HepG2 (cell line): ENCODE results near the gene ZBTB21. TPM values are rescaled to one million over a fixed set of nuclear protein-coding genes. Genes with fewer than 3 reads are reported as not detected.

ENCODE experiments used
- HNF4A ChIP-seq: sonication (generic); formaldehyde crosslinking; IDR thresholded peaks from 2 replicates; pipeline ENCODE4 v1.4.0; 2020; ENCODE audit warnings: missing genetic modification reagents
- MEIS1 ChIP-seq: sonication (generic); formaldehyde crosslinking; IDR thresholded peaks from 2 replicates; pipeline ENCODE4 v1.9.0; 2021; ENCODE audit warnings: mild to moderate bottlenecking, missing genetic modification reagents, moderate library complexity, borderline replicate concordance
- MEIS2 ChIP-seq: sonication (generic); formaldehyde crosslinking; IDR thresholded peaks from 2 replicates; pipeline ENCODE4 v1.9.0; 2021; ENCODE audit warnings: mild to moderate bottlenecking, missing genetic modification reagents
- NCOA2 ChIP-seq: sonication (generic); formaldehyde crosslinking; IDR thresholded peaks from 2 replicates; pipeline ENCODE4 v1.8.0; 2022; ENCODE audit warnings: inconsistent platforms
- PBX3 ChIP-seq: sonication (generic); formaldehyde crosslinking; IDR thresholded peaks from 2 replicates; pipeline ENCODE4 v1.8.1; 2023; ENCODE audit warnings: missing genetic modification reagents, inconsistent platforms, borderline replicate concordance
- SOX5 ChIP-seq: IDR thresholded peaks from 2 replicates; pipeline ENCODE4 v1.6.1; 2016; ENCODE audit warnings: borderline replicate concordance
- STAG1 ChIP-seq: sonication (generic); formaldehyde crosslinking; IDR thresholded peaks from 2 replicates; pipeline ENCODE4 v1.4.0; 2020; ENCODE audit warnings: missing genetic modification reagents
- ZFP36L2 ChIP-seq: sonication (generic); formaldehyde crosslinking; IDR thresholded peaks from 2 replicates; pipeline ENCODE4 v1.4.0; 2020; ENCODE audit warnings: missing genetic modification reagents
- ZFX ChIP-seq: sonication (generic); formaldehyde crosslinking; IDR thresholded peaks from 2 replicates; pipeline ENCODE4 v1.4.0; 2020; ENCODE audit warnings: mild to moderate bottlenecking, low read depth, missing genetic modification reagents, moderate library complexity
- ZGPAT ChIP-seq: IDR thresholded peaks from 2 replicates; pipeline ENCODE4 v1.6.1; 2016; ENCODE audit warnings: mild to moderate bottlenecking
- ZNF225 ChIP-seq: sonication (generic); formaldehyde crosslinking; IDR thresholded peaks from 2 replicates; pipeline ENCODE4 v1.4.0; 2020; ENCODE audit warnings: mild to moderate bottlenecking, missing genetic modification reagents
- ZNF574 ChIP-seq: sonication (generic); formaldehyde crosslinking; IDR thresholded peaks from 2 replicates; pipeline ENCODE4 v1.4.0; 2020; ENCODE audit warnings: missing genetic modification reagents
- ZNF703 ChIP-seq: sonication (generic); formaldehyde crosslinking; IDR thresholded peaks from 2 replicates; pipeline ENCODE4 v1.5.1; 2020; ENCODE audit warnings: missing genetic modification reagents, mild to moderate bottlenecking, moderate library complexity, borderline replicate concordance
- polyA plus RNA-seq, 8 experiments: library from polyadenylated mRNA; depleted of rRNA in 3 of 8; stranded (reverse) in 7 of 8; unstranded in 1 of 8; fragments of >200 nt; fragmentation: Illumina TruSeq in 4 of 8; extraction: Trizol in 4 of 8; gene quantifications; 2 replicates each; pipeline versions ENCODE4 v1.2.1 to v1.2.3, GENCODE V29; 2011 to 2016; ENCODE audit warnings: low read depth in 4 of 8, missing spikeins in 1 of 8, mixed read lengths in 1 of 8; ENCODE audit not compliant: insufficient read depth in 1 of 8
- total RNA-seq, 5 experiments: library from RNA; depleted of rRNA; stranded (reverse); fragments of >200 nt; fragmentation: Illumina TruSeq; extraction: Trizol; gene quantifications; 2 replicates each; pipeline ENCODE4 v1.2.3, GENCODE V29; 2016; ENCODE audit warnings: low read depth in 1 of 5
- TF ChIP-seq, protein P1 (sequence below): sonication (generic); formaldehyde crosslinking; IDR thresholded peaks from 2 replicates; pipeline ENCODE4 v1.9.0; 2022; ENCODE audit warnings: low read depth, missing genetic modification reagents
- TF ChIP-seq, protein P2 (sequence below): sonication (generic); formaldehyde crosslinking; IDR thresholded peaks from 2 replicates; pipeline ENCODE4 v1.4.0; 2020; ENCODE audit warnings: mild to moderate bottlenecking, missing genetic modification reagents, borderline replicate concordance
- TF ChIP-seq, protein P3 (sequence below): sonication (generic); formaldehyde crosslinking; IDR thresholded peaks from 2 replicates; pipeline ENCODE4 v1.8.1; 2022; ENCODE audit warnings: mild to moderate bottlenecking, missing genetic modification reagents

ZBTB21 gene
- total and polyA plus RNA-seq, 2 of the 13 experiments (the other 11 are each of a cell fraction or from before 2014, with no cell fraction given), result 4.5 to 6.1 TPM

DNA sequence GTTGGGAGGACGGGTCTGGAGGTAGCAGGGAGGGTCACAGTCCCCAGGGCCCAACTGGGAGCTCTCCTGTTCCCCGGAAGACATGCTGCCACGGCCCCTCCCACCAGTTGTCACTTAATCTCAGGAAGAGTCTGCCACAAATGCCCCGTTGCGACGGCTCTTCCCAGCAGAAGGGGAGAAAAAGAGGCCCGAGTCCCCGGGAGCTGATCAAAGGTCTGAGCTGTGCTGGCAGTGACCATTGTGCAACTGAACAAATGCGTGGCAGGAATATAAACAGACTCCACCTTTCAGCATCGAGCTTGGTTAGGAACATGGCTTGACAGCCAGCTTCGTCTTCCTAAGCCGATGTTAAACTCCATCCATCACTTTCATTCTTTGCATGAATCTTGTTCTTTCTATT lies 27.8 kb upstream of the ZBTB21 start (continued):
- TF ChIP-seq, protein P1, sequence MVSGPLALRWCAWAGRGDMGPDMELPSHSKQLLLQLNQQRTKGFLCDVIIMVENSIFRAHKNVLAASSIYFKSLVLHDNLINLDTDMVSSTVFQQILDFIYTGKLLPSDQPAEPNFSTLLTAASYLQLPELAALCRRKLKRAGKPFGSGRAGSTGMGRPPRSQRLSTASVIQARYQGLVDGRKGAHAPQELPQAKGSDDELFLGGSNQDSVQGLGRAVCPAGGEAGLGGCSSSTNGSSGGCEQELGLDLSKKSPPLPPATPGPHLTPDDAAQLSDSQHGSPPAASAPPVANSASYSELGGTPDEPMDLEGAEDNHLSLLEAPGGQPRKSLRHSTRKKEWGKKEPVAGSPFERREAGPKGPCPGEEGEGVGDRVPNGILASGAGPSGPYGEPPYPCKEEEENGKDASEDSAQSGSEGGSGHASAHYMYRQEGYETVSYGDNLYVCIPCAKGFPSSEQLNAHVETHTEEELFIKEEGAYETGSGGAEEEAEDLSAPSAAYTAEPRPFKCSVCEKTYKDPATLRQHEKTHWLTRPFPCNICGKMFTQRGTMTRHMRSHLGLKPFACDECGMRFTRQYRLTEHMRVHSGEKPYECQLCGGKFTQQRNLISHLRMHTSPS (CRISPR knock-in tag), result peak; percentile 30; the same call in 1 of the 2 replicates
- TF ChIP-seq MEIS1 (peak; percentile 55; the same call in 1 of the 2 replicates), ZNF703 (CRISPR knock-in tag) (no peak), NCOA2 (peak; percentile 70; the same call in 1 of the 2 replicates), PBX3 (CRISPR knock-in tag) (no peak), ZFP36L2 (CRISPR knock-in tag) (no peak), HNF4A (CRISPR knock-in tag) (peak; percentile 90), SOX5 (CRISPR knock-in tag) (peak; percentile 67; the same call in 1 of the 2 replicates), ZNF574 (CRISPR knock-in tag) (peak; percentile 48; the same call in 1 of the 2 replicates), STAG1 (CRISPR knock-in tag) (no peak), MEIS2 (CRISPR knock-in tag) (peak; percentile 81; the same call in 1 of the 2 replicates), ZNF225 (CRISPR knock-in tag) (no peak), ZGPAT (peak; percentile 56; the same call in 1 of the 2 replicates), ZFX (CRISPR knock-in tag) (no peak; the same call in 1 of the 2 replicates)
- TF ChIP-seq, protein P2, sequence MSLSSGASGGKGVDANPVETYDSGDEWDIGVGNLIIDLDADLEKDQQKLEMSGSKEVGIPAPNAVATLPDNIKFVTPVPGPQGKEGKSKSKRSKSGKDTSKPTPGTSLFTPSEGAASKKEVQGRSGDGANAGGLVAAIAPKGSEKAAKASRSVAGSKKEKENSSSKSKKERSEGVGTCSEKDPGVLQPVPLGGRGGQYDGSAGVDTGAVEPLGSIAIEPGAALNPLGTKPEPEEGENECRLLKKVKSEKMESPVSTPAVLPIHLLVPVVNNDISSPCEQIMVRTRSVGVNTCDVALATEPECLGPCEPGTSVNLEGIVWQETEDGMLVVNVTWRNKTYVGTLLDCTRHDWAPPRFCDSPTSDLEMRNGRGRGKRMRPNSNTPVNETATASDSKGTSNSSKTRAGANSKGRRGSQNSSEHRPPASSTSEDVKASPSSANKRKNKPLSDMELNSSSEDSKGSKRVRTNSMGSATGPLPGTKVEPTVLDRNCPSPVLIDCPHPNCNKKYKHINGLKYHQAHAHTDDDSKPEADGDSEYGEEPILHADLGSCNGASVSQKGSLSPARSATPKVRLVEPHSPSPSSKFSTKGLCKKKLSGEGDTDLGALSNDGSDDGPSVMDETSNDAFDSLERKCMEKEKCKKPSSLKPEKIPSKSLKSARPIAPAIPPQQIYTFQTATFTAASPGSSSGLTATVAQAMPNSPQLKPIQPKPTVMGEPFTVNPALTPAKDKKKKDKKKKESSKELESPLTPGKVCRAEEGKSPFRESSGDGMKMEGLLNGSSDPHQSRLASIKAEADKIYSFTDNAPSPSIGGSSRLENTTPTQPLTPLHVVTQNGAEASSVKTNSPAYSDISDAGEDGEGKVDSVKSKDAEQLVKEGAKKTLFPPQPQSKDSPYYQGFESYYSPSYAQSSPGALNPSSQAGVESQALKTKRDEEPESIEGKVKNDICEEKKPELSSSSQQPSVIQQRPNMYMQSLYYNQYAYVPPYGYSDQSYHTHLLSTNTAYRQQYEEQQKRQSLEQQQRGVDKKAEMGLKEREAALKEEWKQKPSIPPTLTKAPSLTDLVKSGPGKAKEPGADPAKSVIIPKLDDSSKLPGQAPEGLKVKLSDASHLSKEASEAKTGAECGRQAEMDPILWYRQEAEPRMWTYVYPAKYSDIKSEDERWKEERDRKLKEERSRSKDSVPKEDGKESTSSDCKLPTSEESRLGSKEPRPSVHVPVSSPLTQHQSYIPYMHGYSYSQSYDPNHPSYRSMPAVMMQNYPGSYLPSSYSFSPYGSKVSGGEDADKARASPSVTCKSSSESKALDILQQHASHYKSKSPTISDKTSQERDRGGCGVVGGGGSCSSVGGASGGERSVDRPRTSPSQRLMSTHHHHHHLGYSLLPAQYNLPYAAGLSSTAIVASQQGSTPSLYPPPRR (CRISPR knock-in tag), result no peak; the same call in 1 of the 2 replicates
- TF ChIP-seq, protein P3, sequence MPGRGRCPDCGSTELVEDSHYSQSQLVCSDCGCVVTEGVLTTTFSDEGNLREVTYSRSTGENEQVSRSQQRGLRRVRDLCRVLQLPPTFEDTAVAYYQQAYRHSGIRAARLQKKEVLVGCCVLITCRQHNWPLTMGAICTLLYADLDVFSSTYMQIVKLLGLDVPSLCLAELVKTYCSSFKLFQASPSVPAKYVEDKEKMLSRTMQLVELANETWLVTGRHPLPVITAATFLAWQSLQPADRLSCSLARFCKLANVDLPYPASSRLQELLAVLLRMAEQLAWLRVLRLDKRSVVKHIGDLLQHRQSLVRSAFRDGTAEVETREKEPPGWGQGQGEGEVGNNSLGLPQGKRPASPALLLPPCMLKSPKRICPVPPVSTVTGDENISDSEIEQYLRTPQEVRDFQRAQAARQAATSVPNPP (CRISPR knock-in tag), result no peak
